Omental fat pad (tissue), 4 donors: ENCODE measurements around the gene SH3TC2. TPM values are rescaled to one million over a fixed set of nuclear protein-coding genes. Genes with fewer than 3 reads are reported as not detected.
A peak's percentile ranks its signal among the peaks of the same experiment; 100 is the strongest.

Experiments
- ATAC-seq: fragments of 150-250 bp; one replicate; pipeline ENCODE4 v1.9.1; 2016; ENCODE audit warnings: mild to moderate bottlenecking, moderate library complexity; ENCODE audit not compliant: low FRiP score
- DNase-seq: peaks from one replicate; pipeline ENCODE4 v3.0.0-alpha.2; 2019; ENCODE audit warnings: low spot score
- CTCF ChIP-seq, 3 donors: fragments of 450-650 bp; IDR thresholded peaks; one replicate each; pipeline ENCODE4 v1.5.1; 2016 to 2017; ENCODE audit warnings: antibody characterized with exemption in 3 of 3, mild to moderate bottlenecking in 3 of 3, moderate library complexity in 2 of 3
- total RNA-seq, 4 donors: library from RNA; depleted of rRNA; stranded (reverse); fragments of >200 nt; gene quantifications; one replicate each; pipeline ENCODE4 v1.1.0, GENCODE V29; 2016

The SH3TC2 gene
- total RNA-seq, 4 donors from 2014 or later, result 0.69 to 8.4 (median 2.1) TPM

DNA sequence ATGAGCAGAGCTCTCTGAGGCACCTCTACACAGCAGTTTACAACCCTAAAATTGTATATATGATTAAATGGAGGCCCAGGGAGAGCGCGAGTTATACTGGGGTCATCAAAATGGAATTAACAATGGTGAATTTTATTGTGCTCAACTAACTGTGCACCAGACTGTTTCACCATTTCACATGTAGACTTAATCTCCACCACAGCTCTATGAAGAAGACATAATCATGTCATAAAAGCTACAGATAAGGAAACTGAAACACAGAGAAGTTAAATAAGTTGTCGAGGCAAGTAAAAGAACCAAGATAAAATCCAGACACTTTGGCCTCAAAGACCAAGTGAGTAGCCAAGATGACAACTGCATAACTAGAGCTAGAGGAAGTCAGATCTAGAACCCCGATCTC, 1.5 kb downstream of the SH3TC2 start:
- ATAC-seq, result no peak
- DNase-seq, result no peak
- TF ChIP-seq CTCF (IDR thresholded peaks at IDR 0.05), result no peak

DNA sequence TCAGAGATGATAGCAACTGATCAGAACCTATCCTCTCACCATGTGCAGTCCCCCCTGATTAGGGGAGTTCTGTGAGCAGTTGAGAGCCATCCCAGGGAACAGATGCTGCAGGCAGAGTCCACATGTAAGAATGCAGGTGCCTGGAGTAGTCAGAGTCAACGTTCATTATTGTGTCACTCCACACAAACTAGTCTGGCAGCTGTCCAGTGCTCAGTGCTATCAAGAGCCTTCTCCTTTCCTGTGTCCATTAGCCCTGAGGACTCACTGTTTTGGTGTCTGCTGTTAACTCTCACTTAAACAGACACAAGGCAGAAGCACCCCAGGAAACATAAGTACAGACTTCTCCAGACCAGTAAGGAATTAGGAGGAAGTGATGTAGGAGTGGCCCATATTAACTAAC, 2.5 kb downstream of the SH3TC2 start:
- no peak for TF ChIP-seq CTCF (IDR thresholded peaks at IDR 0.05)
- DNase-seq (no peak), ATAC-seq (peak; percentile 20)

DNA sequence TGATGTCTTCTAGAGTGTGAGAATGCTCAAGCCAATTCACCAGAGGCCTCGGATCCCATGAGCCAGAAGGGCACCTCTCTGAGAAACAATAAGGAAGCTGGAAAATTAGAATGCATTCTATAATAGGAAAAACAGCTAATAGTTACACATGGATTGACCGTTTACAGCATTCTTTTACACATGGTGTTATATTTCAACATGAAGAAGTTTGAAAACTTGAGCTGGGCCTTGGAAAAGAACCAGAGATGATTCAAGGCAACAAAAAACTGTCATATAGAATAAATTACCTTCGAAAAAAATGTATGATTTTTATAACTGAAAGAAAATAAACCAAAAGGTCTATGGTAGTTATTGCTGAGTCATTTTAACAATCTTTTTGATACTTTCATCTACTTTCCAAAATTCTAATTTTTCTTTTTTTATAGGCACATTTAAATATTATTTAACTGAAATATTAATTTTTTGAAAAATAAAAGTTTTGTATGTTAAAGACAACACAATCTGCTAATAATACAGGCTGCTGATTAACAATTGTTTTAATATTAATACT, 6.2 kb downstream of the SH3TC2 start:
- TF ChIP-seq CTCF (IDR thresholded peaks at IDR 0.05), result no peak
- DNase-seq (no peak), ATAC-seq (no peak)

GRCh38 chr5:149054416-149054815, 8.4 kb downstream of the SH3TC2 start:
- DNase-seq (no peak), ATAC-seq (no peak)
- no peak for TF ChIP-seq CTCF (IDR thresholded peaks at IDR 0.05)

DNA sequence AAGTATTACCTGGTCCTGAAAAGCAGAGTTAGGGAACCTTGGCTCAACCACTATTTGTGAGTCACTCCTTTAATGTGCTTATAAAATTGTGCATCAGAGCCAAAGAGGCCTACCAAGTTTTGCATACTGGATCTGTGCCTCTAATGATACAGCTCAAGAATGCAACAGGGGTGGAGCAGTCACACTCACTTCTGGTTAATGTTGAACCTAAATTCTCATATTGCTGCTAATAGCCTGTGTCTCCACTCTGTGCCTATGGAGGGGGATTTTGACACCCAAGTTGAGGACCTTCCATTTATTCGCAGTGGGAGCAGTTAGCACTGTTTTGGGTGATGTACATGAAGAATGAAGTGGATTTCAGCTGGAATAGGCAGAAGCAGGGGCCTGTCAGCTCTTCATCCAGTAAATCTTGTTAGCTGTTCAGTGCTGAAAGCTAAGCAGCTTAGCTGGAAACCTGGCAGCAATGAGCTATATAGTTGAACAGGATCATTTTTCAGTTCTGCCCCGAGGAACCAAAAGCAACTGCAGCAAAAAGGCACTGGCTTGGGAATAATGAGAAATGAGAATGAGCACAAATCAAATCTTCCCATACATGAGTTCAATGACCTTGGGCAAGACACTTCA, 9.7 kb downstream of the SH3TC2 start:
- DNase-seq, result no peak
- peak; percentile 91 for ATAC-seq
- no peak for TF ChIP-seq CTCF (IDR thresholded peaks at IDR 0.05)

- ATAC-seq (no peak), DNase-seq (no peak)
- no peak for TF ChIP-seq CTCF (IDR thresholded peaks at IDR 0.05)
Measured at GRCh38 chr5:149049371-149049781, 13.5 kb downstream of the SH3TC2 start.

DNA sequence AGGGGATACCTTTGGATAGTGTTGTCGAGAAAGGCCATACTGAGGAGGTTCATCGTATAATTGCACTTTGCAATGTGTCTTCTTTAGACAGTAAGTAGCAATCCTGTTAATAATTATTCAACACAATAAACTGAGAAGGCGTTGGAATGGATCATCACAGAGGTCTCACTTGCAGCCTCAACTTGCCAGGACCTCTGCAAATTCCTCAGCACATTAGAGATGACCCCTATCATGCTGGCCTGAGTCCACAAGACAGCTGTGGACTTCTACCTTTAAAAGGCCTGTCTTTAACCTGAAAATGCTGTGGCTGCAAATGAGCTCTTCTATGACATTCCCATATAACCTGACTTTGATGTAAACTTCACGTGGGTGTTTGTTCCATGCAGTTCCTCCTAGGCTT, 14.1 kb downstream of the SH3TC2 start:
- ATAC-seq (no peak), DNase-seq (no peak)
- TF ChIP-seq CTCF (IDR thresholded peaks at IDR 0.05), result no peak
